ENCODE results near the gene CENPV. TPM values are rescaled to one million over a fixed set of nuclear protein-coding genes. Genes with fewer than 3 reads are reported as not detected.

CENPV gene
- total and polyA plus RNA-seq, 10 of the 15 experiments (the other 5 are each of a cell fraction or from before 2014, with no cell fraction given) = 22.5 to 98.6 (median 80.8) TPM

- TF ChIP-seq, protein P1, sequence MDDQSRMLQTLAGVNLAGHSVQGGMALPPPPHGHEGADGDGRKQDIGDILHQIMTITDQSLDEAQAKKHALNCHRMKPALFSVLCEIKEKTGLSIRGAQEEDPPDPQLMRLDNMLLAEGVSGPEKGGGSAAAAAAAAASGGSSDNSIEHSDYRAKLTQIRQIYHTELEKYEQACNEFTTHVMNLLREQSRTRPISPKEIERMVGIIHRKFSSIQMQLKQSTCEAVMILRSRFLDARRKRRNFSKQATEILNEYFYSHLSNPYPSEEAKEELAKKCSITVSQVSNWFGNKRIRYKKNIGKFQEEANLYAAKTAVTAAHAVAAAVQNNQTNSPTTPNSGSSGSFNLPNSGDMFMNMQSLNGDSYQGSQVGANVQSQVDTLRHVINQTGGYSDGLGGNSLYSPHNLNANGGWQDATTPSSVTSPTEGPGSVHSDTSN (IDR thresholded peaks at IDR 0.05; ENCODE audit: insufficient replicate concordance, low read depth, low read length) = no peak
- TF ChIP-seq IKZF1 (conservative IDR thresholded peaks at IDR 0.05) (peak; percentile 22; the same call in 1 of the 2 replicates), MEF2A (IDR thresholded peaks at IDR 0.05; ENCODE audit: insufficient read depth, low read depth, low read length) (no peak), MLLT1 (IDR thresholded peaks at IDR 0.05) (0 out of 2 replicates have a peak, but pooled peaks have one; percentile 36), MYB (IDR thresholded peaks at IDR 0.05; ENCODE audit: borderline replicate concordance, low read depth, low read length) (no peak), TCF12 (IDR thresholded peaks at IDR 0.05; ENCODE audit: low read depth, low read length) (peak; percentile 63; the same call in 1 of the 2 replicates), PAX5 (IDR thresholded peaks at IDR 0.05; ENCODE audit: borderline replicate concordance, low read depth, low read length) (0 out of 2 replicates have a peak, but pooled peaks have one; percentile 17), RELA (IDR thresholded peaks at IDR 0.05; ENCODE audit: borderline replicate concordance, partially characterized antibody) (no peak), RB1 (IDR thresholded peaks at IDR 0.05; ENCODE audit: borderline replicate concordance) (peak; percentile 35; the same call in 1 of the 2 replicates), NRF1 (conservative IDR thresholded peaks at IDR 0.05; ENCODE audit: low read depth, low read length) (no peak), MXI1 (IDR thresholded peaks at IDR 0.05; ENCODE audit: low read depth, low read length) (no peak), HDAC2 (IDR thresholded peaks at IDR 0.05) (0 out of 2 replicates have a peak, but pooled peaks have one; percentile 37), ZBED1 (IDR thresholded peaks at IDR 0.05; ENCODE audit: borderline replicate concordance) (no peak), CHD4 (IDR thresholded peaks at IDR 0.05) (no peak)
- TF ChIP-seq, protein P2, sequence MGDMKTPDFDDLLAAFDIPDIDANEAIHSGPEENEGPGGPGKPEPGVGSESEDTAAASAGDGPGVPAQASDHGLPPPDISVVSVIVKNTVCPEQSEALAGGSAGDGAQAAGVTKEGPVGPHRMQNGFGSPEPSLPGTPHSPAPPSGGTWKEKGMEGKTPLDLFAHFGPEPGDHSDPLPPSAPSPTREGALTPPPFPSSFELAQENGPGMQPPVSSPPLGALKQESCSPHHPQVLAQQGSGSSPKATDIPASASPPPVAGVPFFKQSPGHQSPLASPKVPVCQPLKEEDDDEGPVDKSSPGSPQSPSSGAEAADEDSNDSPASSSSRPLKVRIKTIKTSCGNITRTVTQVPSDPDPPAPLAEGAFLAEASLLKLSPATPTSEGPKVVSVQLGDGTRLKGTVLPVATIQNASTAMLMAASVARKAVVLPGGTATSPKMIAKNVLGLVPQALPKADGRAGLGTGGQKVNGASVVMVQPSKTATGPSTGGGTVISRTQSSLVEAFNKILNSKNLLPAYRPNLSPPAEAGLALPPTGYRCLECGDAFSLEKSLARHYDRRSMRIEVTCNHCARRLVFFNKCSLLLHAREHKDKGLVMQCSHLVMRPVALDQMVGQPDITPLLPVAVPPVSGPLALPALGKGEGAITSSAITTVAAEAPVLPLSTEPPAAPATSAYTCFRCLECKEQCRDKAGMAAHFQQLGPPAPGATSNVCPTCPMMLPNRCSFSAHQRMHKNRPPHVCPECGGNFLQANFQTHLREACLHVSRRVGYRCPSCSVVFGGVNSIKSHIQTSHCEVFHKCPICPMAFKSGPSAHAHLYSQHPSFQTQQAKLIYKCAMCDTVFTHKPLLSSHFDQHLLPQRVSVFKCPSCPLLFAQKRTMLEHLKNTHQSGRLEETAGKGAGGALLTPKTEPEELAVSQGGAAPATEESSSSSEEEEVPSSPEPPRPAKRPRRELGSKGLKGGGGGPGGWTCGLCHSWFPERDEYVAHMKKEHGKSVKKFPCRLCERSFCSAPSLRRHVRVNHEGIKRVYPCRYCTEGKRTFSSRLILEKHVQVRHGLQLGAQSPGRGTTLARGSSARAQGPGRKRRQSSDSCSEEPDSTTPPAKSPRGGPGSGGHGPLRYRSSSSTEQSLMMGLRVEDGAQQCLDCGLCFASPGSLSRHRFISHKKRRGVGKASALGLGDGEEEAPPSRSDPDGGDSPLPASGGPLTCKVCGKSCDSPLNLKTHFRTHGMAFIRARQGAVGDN (IDR thresholded peaks at IDR 0.05) = peak; percentile 44; the same call in 1 of the 2 replicates
- TF ChIP-seq, protein P3, sequence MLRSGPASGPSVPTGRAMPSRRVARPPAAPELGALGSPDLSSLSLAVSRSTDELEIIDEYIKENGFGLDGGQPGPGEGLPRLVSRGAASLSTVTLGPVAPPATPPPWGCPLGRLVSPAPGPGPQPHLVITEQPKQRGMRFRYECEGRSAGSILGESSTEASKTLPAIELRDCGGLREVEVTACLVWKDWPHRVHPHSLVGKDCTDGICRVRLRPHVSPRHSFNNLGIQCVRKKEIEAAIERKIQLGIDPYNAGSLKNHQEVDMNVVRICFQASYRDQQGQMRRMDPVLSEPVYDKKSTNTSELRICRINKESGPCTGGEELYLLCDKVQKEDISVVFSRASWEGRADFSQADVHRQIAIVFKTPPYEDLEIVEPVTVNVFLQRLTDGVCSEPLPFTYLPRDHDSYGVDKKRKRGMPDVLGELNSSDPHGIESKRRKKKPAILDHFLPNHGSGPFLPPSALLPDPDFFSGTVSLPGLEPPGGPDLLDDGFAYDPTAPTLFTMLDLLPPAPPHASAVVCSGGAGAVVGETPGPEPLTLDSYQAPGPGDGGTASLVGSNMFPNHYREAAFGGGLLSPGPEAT (IDR thresholded peaks at IDR 0.05; ENCODE audit: low read depth) = no peak
- TF ChIP-seq, protein P4, sequence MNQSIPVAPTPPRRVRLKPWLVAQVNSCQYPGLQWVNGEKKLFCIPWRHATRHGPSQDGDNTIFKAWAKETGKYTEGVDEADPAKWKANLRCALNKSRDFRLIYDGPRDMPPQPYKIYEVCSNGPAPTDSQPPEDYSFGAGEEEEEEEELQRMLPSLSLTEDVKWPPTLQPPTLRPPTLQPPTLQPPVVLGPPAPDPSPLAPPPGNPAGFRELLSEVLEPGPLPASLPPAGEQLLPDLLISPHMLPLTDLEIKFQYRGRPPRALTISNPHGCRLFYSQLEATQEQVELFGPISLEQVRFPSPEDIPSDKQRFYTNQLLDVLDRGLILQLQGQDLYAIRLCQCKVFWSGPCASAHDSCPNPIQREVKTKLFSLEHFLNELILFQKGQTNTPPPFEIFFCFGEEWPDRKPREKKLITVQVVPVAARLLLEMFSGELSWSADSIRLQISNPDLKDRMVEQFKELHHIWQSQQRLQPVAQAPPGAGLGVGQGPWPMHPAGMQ (IDR thresholded peaks at IDR 0.05; ENCODE audit: borderline replicate concordance) = no peak
- TF ChIP-seq, protein P5, sequence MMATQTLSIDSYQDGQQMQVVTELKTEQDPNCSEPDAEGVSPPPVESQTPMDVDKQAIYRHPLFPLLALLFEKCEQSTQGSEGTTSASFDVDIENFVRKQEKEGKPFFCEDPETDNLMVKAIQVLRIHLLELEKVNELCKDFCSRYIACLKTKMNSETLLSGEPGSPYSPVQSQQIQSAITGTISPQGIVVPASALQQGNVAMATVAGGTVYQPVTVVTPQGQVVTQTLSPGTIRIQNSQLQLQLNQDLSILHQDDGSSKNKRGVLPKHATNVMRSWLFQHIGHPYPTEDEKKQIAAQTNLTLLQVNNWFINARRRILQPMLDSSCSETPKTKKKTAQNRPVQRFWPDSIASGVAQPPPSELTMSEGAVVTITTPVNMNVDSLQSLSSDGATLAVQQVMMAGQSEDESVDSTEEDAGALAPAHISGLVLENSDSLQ (IDR thresholded peaks at IDR 0.05) = no peak
Measured at GRCh38 chr17:16353317-16354174, at the start of gene CENPV (continued).
